ENCODE results near the gene PAK5. TPM values are rescaled to one million over a fixed set of nuclear protein-coding genes. Genes with fewer than 3 reads are reported as not detected.
"Not testable (repeated sequence)": the region's sequence is repeated elsewhere in the genome, so short reads cannot be mapped to it uniquely, and the experiment has no call there.

Gene PAK5
- total RNA-seq, 1 donor: not detected

GRCh38 chr20:9647741-9648140 lies 191.1 kb downstream of the PAK5 start:
- no peak for DNase-seq (ENCODE audit: low read depth)
- TF ChIP-seq CTCF (IDR thresholded peaks at IDR 0.05; ENCODE audit: insufficient read depth, low read length): no peak

GRCh38 chr20:9646375-9646774 lies 192.5 kb downstream of the PAK5 start:
- H3K4me3 ChIP-seq (ENCODE audit: low read depth, low read length): no peak overlapping the region
- no peak for TF ChIP-seq CTCF (IDR thresholded peaks at IDR 0.05; ENCODE audit: insufficient read depth, low read length)
- DNase-seq (ENCODE audit: low read depth): no peak

More at GRCh38 chr20:9647741-9648140, 191.1 kb downstream of the PAK5 start:
- no peak overlapping the region for H3K4me3 ChIP-seq (ENCODE audit: low read depth, low read length)

DNA sequence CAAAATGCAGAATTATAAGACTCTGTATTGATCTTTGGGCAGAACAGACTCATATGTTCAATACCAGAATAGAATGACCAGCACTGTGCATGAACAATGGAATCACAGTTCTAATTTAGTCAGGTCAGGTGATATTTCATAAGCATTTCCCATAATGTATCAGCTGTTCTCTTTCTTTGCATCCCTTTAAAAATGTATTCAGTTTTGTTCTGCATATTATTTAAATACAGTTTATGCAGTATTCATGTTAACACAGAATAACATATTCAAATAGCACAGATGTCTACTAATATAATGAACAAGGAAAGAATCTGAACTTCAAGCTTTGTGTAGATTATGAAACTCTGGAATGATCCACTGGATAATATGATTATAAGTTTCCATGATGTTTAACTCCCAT lies 196.0 kb downstream of the PAK5 start:
- no peak overlapping the region for H3K4me3 ChIP-seq (ENCODE audit: low read depth, low read length)
- TF ChIP-seq CTCF (IDR thresholded peaks at IDR 0.05; ENCODE audit: insufficient read depth, low read length): no peak
- DNase-seq (ENCODE audit: low read depth): no peak

- not testable (repeated sequence) for DNase-seq (ENCODE audit: low read depth); H3K4me3 ChIP-seq (ENCODE audit: low read depth, low read length)
Observed at GRCh38 chr20:9641499-9642000, 197.3 kb downstream of the PAK5 start.

DNA sequence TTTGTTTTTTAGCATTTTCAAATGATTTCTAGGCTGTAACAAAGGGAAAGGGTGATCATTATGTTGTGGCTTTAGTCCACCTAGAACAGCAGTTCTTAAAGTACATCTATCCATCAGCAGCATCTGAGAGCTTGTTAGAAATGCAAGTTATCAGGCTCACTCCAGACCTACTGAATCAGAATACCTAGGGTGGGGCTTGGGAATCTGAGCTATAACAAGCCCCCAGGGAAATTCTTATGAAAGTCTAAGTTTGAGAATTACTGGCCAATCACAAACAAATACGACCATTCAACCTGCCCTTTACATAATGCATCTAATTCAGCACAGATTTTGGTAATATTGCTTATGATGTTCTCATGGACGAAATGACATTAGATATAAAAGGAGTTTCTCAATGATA lies 201.0 kb downstream of the PAK5 start:
- no peak for DNase-seq (ENCODE audit: low read depth)
- TF ChIP-seq CTCF (IDR thresholded peaks at IDR 0.05; ENCODE audit: insufficient read depth, low read length): no peak
- H3K4me3 ChIP-seq (ENCODE audit: low read depth, low read length): no peak overlapping the region

DNA sequence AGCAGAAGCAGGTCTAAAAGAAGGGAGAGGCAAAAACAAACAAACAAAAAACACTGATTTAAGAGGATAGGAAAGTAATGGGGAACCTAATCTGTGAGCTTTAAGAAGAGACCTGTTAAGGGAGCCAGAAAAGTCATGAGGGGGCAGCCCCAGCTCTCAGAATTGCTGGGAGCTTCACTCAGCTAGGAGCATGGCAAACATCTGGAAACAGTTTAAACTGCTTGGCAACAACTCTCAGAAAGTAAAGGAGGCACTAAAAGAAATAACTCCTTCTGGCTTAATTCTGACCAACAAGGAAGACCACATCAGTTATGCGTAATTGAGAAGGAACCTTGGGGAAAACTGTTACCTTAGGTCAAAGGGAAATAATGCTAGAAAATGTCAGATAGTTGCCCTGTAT lies 203.1 kb downstream of the PAK5 start:
- no peak for DNase-seq (ENCODE audit: low read depth)
- no peak for TF ChIP-seq CTCF (IDR thresholded peaks at IDR 0.05; ENCODE audit: insufficient read depth, low read length)
- H3K4me3 ChIP-seq (ENCODE audit: low read depth, low read length): no peak overlapping the region

DNA sequence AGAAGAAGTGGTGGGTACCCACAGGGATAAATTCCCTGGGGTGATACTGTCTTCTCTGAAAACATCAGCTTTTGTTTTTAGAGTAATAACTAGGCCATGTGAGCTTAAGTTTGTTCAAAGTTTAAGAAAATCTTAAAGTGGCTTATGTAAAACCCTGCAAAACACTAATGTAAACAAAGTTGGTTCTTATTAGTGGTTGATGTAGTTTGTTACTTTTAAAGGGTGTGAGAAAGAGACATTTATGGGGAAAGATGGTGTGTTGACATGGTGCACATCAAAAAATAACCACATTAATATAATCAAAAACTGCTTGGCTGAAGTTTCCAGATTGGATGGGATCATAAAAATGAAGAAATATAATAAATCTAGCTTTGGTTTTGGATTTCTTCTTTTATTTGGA lies 204.5 kb downstream of the PAK5 start:
- no peak overlapping the region for H3K4me3 ChIP-seq (ENCODE audit: low read depth, low read length)
- no peak for DNase-seq (ENCODE audit: low read depth)
- no peak for TF ChIP-seq CTCF (IDR thresholded peaks at IDR 0.05; ENCODE audit: insufficient read depth, low read length)

All from fibroblast of the aortic adventitia (primary cell).